Natural killer cell treated with Interleukin-12 subunit alpha and Interleukin-12 subunit beta and Interleukin-15 and Interleukin-18, amount 100 ng/mL, for 72 hours (primary cell): ENCODE measurements around the gene WFDC13. TPM values are rescaled to one million over a fixed set of nuclear protein-coding genes. Genes with fewer than 3 reads are reported as not detected.
"Not testable (repeated sequence)": the region's sequence is repeated elsewhere in the genome, so short reads cannot be mapped to it uniquely, and the experiment has no call there.

Experiments used
- ATAC-seq, 2 donors: fragments of 150-1000 bp; cut with Tn5 transposase in 1 of 2; sonication (Bioruptor Pico), chemical (Tn5 transposase) in 1 of 2; 2 replicates each; pipeline ENCODE4 v1.10.0; 2021
- DNase-seq: peaks from one replicate; pipeline ENCODE4 v3.0.0; 2022; ENCODE audit warnings: low spot score
- H3K27ac Mint-ChIP-seq, 2 donors: 1 replicate in 1 of 2; 2 replicates in 1 of 2; pipeline ENCODE4 v1.8.0; 2022; ENCODE audit warnings: mixed read lengths in 2 of 2, mild to moderate bottlenecking in 1 of 2, moderate library complexity in 1 of 2
- H3K27me3 Mint-ChIP-seq, 2 donors: 1 replicate in 1 of 2; 2 replicates in 1 of 2; pipeline ENCODE4 v1.8.0; 2022; ENCODE audit warnings: mixed read lengths in 2 of 2
- H3K36me3 Mint-ChIP-seq: one replicate; pipeline ENCODE4 v1.8.0; 2022; ENCODE audit warnings: mixed read lengths
- H3K4me1 Mint-ChIP-seq, 2 donors: 1 replicate in 1 of 2; 2 replicates in 1 of 2; pipeline ENCODE4 v1.8.0; 2022; ENCODE audit warnings: low read depth in 2 of 2, mixed read lengths in 2 of 2, mild to moderate bottlenecking in 1 of 2
- H3K4me3 Mint-ChIP-seq: one replicate; pipeline ENCODE4 v1.8.0; 2022; ENCODE audit warnings: mixed read lengths
- H3K9me3 Mint-ChIP-seq: 2 replicates; pipeline ENCODE4 v1.8.0; 2022; ENCODE audit warnings: mixed read lengths
- total RNA-seq, 2 donors: library from RNA; stranded (reverse); gene quantifications; one replicate each; pipeline ENCODE4 v1.2.3, GENCODE V29; 2022

WFDC13 gene, protein sequence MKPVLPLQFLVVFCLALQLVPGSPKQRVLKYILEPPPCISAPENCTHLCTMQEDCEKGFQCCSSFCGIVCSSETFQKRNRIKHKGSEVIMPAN
- total RNA-seq = not detected

DNA sequence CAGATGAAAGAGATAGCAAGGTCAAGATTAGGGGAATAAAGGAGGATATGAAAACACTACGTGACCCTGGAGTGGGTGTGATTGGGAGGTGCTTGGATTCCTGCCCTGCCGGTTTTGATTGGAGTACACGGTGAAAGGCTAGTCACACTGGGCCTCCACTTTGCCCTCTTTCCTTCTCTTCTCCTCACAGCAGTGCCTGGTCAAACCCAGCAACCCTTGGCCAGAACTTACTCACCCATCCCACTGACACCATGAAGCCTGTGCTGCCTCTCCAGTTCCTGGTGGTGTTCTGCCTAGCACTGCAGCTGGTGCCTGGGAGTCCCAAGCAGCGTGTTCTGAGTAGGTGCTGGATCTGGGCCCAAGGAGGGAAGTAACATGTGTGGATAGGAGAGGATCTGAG lies at the start of gene WFDC13:
TSS of gene WFDC13 (plus strand) at position 166 of the 400 bp plus-strand sequence. CDS start at position 252, 86 bp downstream.
- ATAC-seq (no peak), DNase-seq (no peak)

DNA sequence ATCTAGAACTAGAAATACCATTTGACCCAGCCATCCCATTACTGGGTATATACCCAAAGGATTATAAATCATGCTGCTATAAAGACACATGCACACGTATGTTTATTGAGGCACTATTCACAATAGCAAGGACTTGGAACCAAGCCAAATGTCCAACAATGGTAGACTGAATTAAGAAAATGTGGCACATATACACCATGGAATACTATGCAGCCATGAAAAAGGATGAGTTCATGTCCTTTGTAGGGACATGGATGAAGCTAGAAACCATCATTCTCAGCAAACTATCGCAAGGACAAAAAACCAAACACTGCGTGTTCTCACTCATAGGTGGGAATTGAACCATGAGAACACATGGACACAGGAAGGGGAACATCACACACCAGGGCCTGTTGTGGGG lies 44.8 kb upstream of the WFDC13 start:
- DNase-seq, H3K27ac Mint-ChIP-seq, ATAC-seq, H3K4me3 Mint-ChIP-seq, H3K36me3 Mint-ChIP-seq, H3K4me1 Mint-ChIP-seq, H3K9me3 Mint-ChIP-seq: not testable (repeated sequence)
- peaks cover 15 to 24% of the 10 kb centered on the region in 2 donors for H3K27me3 Mint-ChIP-seq

More for the DNA sequence above, at the start of gene WFDC13:
- Mint-ChIP-seq H3K27me3 (peaks cover 26 to 27% of the 10 kb centered on the region in 2 donors), H3K4me3 (no peak within 1 kb of the TSS), H3K36me3 (no peaks in the 10 kb centered on the region), H3K4me1 (no peaks in the 10 kb centered on the region), H3K27ac (no peak within 1 kb of the TSS), H3K9me3 (no peaks in the 10 kb centered on the region)

DNA sequence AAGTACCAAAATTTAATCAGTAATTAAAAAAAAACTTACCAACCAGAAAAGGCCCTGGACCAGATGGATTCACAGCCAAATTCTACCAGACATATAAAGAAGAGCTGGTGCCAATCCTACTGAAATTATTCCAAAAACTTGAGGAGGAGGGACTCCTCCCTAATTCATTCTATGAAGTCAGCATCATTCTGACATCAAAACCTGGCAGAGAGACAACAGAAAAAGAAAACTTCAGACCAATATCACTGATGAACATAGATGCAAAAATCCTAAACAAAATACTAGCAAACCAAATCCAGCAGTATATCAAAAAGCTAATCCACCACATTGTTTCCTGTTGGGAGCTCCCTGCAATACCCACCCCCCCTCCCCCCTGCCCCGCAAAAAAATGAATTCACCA lies 31.7 kb upstream of the WFDC13 start, which contains the start of gene WFDC11:
TSS of gene WFDC11 (minus strand) at position 101 of the 400 bp plus-strand sequence. CDS start 19,639 bp downstream, outside the sequence.
- H3K9me3 Mint-ChIP-seq = no peaks in the 10 kb centered on the region
- H3K36me3 Mint-ChIP-seq = peaks cover 1% of the 10 kb centered on the region
- no peak within 1 kb of the TSS for H3K27ac Mint-ChIP-seq
- no peak for DNase-seq
- peaks cover 20 to 54% of the 10 kb centered on the region in 2 donors for H3K27me3 Mint-ChIP-seq
- H3K4me1 Mint-ChIP-seq = no peaks in the 10 kb centered on the region
- H3K4me3 Mint-ChIP-seq = no peak within 1 kb of the TSS
- no peak for ATAC-seq

DNA sequence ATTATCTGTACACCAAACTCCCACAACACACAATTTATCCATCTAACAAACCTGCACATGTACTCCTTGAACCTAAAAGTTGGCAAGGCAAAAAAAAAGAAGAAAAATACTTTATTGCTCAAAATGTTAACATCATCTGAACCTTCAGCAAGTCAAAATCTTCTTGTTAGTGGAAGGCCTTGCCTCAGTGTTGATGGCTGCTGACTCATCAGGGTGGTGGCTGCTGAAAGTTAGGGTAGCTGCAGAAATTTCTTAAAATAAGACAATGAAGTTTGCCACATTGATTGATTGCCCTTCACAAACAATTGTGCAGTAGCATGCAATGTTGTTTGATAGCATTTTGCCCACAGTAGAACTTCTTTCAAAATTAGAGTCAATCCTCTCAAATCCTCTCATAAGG lies 29.1 kb upstream of the WFDC13 start:
- Mint-ChIP-seq H3K27me3 (peaks cover 21 to 64% of the 10 kb centered on the region in 2 donors), H3K4me1 (no peaks in the 10 kb centered on the region), H3K4me3 (no peak overlapping the region), H3K9me3 (no peaks in the 10 kb centered on the region), H3K36me3 (no peaks in the 10 kb centered on the region), H3K27ac (no peak overlapping the region)
- ATAC-seq (no peak), DNase-seq (no peak)

DNA sequence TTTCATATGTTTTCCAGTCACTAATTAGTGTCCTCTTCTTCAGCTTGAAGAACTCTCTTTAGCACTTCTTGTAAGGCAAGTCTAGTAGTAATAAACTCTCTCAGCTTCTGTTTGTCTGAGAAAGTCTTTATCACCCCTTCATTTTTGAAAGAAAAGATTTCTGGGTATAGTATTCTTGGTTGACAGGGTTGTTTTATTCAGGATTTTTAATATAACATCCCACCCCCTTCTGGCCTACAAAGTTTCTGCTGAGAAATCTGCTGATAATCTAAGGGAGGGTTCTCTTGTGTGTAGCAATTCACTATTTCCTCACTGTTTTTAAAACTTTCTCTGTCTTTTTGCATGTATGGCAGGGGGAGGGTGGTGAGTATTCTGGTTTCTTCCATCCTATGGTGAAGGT lies 22.2 kb upstream of the WFDC13 start:
- Mint-ChIP-seq H3K4me3 (no peak overlapping the region), H3K27ac (no peak overlapping the region), H3K9me3 (peaks cover 3% of the 10 kb centered on the region), H3K4me1 (peaks cover 0 to 3% of the 10 kb centered on the region in 2 donors), H3K27me3 (peaks cover 8 to 37% of the 10 kb centered on the region in 2 donors), H3K36me3 (peaks cover 17% of the 10 kb centered on the region)
- DNase-seq = no peak
- no peak for ATAC-seq

DNA sequence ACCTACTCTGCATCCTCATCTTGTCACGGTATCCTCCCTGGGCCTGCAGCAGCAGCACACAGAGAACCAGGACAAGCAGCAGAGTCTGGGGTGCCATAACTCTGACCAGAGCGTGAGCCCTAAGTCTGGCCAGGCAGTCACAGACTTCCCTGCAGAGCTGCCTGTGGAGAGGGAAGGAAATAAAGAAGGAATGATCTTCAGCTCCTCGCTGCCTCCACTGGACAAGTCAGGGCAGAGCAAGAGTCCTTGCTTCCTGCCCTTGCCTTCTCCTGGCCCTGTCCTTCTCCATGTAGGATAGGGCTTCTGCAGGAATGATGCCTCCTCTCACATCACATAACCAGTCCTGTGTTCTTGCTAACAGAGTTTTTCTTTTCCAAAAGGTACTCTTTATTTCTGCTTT lies 15.9 kb upstream of the WFDC13 start:
- peaks cover 12 to 23% of the 10 kb centered on the region in 2 donors for H3K27me3 Mint-ChIP-seq
- H3K4me1 Mint-ChIP-seq = peaks cover 0 to 3% of the 10 kb centered on the region in 2 donors
- peak in 1 of 2 donors; percentile 45 for ATAC-seq
- H3K4me3 Mint-ChIP-seq = no peak overlapping the region
- H3K27ac Mint-ChIP-seq = no peak overlapping the region
- DNase-seq = no peak
- no peaks in the 10 kb centered on the region for H3K36me3 Mint-ChIP-seq
- peaks cover 2% of the 10 kb centered on the region for H3K9me3 Mint-ChIP-seq

DNA sequence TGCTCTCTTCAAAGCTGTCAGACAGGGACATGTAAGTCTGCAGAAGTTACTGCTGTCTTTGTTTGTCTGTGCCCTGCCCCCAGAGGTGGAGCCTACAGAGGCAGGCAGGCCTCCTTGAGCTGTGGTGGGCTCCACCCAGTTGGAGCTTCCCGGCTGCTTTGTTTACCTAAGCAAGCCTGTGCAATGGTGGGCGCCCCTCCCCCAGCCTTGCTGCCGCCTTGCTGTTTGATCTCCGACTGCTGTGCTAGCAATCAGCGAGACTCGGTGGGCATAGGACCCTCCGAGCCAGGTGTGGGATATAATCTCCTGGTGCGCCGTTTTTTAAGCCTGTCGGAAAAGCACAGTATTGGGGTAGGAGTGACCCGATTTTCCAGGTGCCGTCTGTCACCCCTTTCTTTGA lies 8.5 kb upstream of the WFDC13 start:
- not testable (repeated sequence) for H3K4me1 Mint-ChIP-seq, DNase-seq, H3K4me3 Mint-ChIP-seq, H3K9me3 Mint-ChIP-seq, H3K27ac Mint-ChIP-seq, ATAC-seq, H3K36me3 Mint-ChIP-seq
- peaks cover 17 to 39% of the 10 kb centered on the region in 2 donors for H3K27me3 Mint-ChIP-seq

DNA sequence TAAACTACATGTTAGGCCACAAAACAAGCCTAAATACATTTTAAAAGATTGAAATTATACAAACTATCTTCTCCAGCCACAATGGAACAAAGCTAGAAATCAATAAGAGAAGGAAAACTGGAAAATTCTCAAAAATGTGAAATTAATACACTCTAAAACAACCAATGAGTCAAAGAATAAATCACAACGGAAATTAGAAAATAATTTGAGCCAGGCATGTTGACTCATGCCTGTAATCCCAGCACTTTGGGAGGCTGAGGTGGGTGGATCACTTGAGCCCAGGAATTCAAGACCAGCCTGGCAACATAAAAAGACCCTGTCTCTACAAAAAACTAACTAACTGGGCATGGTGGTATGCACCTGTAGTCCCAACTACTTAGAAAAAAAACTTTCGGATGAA lies 6.3 kb upstream of the WFDC13 start:
- no peak for DNase-seq
- peaks cover 2% of the 10 kb centered on the region for H3K9me3 Mint-ChIP-seq
- no peaks in the 10 kb centered on the region for H3K4me1 Mint-ChIP-seq
- H3K27ac Mint-ChIP-seq = no peak overlapping the region
- H3K4me3 Mint-ChIP-seq = no peak overlapping the region
- no peak for ATAC-seq
- no peaks in the 10 kb centered on the region for H3K36me3 Mint-ChIP-seq
- H3K27me3 Mint-ChIP-seq = peaks cover 17 to 36% of the 10 kb centered on the region in 2 donors

DNA sequence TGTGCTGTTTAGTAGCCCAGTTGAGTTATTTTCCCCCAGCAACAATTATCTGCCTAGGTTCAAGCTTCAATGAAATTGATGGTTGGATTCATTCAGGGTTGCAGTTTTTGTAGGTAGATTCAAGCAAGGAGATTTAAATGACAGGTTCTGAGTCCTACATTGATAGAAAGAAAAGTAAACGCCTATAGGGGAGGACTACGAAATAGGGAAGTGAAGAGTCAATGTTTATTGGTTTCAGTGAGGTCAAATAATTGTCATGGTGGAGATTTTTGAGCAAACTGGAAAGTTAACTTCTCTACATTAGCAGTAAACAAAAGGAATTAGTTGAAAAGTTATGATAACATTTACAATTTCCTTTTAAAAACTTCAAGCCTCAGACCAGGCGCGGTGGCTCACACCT lies 734 bp upstream of the WFDC13 start:
- no peaks in the 10 kb centered on the region for H3K9me3 Mint-ChIP-seq
- H3K36me3 Mint-ChIP-seq = no peaks in the 10 kb centered on the region
- ATAC-seq = no peak

DNA sequence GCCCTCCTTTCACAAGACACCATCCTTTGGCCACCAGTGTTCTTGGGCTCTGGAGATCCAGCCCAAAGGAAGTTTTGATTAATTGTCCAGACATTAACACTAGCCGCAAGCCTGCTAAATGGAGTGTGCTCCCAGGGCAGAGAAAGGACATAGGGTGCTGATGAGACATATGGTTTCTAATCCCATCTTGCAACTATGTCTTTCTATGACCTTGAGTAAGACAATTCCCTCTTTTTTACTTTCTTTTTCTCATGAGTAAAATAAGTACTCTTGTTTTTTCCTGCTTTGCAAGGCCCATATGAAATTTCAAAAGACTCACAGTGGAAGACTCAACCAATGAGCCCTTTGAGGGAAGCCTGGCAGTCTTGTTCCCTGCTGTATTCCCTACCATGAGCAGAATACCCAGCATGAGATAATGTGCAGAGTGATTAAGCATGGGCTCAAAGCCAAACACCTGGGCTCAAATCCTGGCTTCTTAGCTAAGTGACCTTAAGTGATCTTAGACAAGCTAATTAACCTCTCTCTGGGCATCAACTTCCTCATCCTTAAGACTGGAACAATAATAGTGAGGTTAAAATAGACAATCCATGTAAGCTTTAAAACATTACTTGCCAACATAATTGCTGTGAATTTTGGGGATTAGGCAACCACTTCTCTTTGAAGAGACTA lies 3.3 kb downstream of the WFDC13 start, which contains the start of gene WFDC10B:
TSS of gene WFDC10B (minus strand) at position 51 of the 669 bp plus-strand sequence. CDS start 19,027 bp downstream, outside the sequence.
- no peaks in the 10 kb centered on the region for H3K36me3 Mint-ChIP-seq
- H3K4me1 Mint-ChIP-seq = no peaks in the 10 kb centered on the region
- H3K27ac Mint-ChIP-seq = no peak within 1 kb of the TSS
- no peaks in the 10 kb centered on the region for H3K9me3 Mint-ChIP-seq
- H3K4me3 Mint-ChIP-seq = no peak within 1 kb of the TSS
- DNase-seq (no peak), ATAC-seq (no peak)
- peaks cover 40 to 44% of the 10 kb centered on the region in 2 donors for H3K27me3 Mint-ChIP-seq

More for the DNA sequence above, 734 bp upstream of the WFDC13 start:
- H3K4me3 Mint-ChIP-seq = no peak overlapping the region
- H3K27ac Mint-ChIP-seq = no peak overlapping the region
- H3K4me1 Mint-ChIP-seq = no peaks in the 10 kb centered on the region
- peaks cover 28 to 29% of the 10 kb centered on the region in 2 donors for H3K27me3 Mint-ChIP-seq
- no peak for DNase-seq

DNA sequence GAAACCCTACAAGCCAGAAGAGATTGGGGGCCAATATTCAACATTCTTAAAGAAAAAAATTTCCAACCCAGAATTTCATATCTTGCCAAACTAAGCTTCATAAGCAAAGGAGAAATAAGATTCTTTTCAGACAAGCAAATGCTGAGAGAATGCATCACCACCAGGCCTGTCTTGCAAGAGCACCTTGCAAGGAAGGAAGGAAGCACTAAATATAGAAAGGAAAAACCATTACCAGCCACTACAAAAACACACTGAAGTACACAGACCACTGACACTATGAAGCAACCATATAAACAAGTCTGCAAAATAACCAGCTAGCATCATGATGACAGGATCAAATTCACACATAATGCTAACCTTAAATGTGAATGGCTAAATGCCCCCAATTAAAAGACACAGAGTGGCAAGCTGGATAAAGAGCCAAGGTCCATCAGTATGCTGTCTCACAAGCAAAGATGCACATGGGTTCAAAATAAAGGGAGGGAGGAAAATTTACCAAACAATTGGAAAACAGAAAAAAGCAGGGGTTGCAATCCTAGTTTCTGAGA lies 14.4 kb downstream of the WFDC13 start:
- H3K4me1 Mint-ChIP-seq, ATAC-seq, H3K9me3 Mint-ChIP-seq, H3K27ac Mint-ChIP-seq, H3K4me3 Mint-ChIP-seq, DNase-seq, H3K36me3 Mint-ChIP-seq: not testable (repeated sequence)
- peaks cover 15 to 52% of the 10 kb centered on the region in 2 donors for H3K27me3 Mint-ChIP-seq

DNA sequence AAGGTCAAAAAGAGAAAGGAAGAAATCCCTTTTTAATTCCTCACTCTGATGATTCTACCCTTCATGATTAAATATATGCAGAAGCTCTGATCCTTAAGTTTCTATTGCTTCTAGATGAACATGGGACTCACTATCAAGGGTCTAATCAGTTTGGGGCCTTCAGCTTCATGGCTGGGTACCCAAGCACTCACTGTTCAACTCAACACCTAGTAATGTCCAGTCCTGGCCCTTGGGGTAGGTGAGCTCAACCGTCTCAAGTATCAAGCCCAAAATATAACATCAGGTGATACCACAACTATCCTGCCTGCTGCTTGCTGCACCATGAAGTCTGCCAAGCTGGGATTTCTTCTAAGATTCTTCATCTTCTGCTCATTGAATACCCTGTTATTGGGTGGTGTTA lies 20.2 kb downstream of the WFDC13 start, which contains the start of gene SPINT4:
TSS of gene SPINT4 (plus strand) at position 301 of the 400 bp plus-strand sequence. CDS start at position 322, 21 bp downstream.
- peaks cover 3 to 4% of the 10 kb centered on the region in 2 donors for H3K4me1 Mint-ChIP-seq
- DNase-seq (no peak), ATAC-seq (no peak)
- H3K27me3 Mint-ChIP-seq = peaks cover 28 to 67% of the 10 kb centered on the region in 2 donors
- no peak within 1 kb of the TSS for H3K4me3 Mint-ChIP-seq
- H3K36me3 Mint-ChIP-seq = peaks cover 2% of the 10 kb centered on the region
- H3K9me3 Mint-ChIP-seq = no peaks in the 10 kb centered on the region
- no peak within 1 kb of the TSS for H3K27ac Mint-ChIP-seq

DNA sequence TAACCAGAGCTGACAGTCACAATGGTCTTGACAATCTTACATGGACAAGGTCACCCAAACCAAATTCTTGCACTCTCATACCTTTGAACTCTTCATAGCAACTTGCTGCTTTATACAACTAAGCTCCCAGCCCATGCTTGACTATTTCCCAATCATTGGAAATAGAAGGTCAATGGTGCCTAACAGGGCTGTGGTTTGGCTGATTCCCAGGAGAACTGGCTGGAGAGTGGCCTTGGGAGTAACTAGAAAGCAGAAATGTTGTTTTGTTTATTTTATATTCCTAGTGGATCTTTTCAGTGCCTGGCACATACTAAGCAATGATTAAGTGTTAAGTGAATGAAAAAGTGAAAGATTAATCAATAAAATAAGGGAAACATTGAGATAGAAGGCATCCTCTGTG lies 23.3 kb downstream of the WFDC13 start:
- Mint-ChIP-seq H3K27ac (no peak overlapping the region), H3K36me3 (no peaks in the 10 kb centered on the region), H3K27me3 (peaks cover 22 to 46% of the 10 kb centered on the region in 2 donors), H3K4me3 (no peak overlapping the region), H3K4me1 (peaks cover 5 to 7% of the 10 kb centered on the region in 2 donors), H3K9me3 (no peaks in the 10 kb centered on the region)
- ATAC-seq (no peak), DNase-seq (no peak)

DNA sequence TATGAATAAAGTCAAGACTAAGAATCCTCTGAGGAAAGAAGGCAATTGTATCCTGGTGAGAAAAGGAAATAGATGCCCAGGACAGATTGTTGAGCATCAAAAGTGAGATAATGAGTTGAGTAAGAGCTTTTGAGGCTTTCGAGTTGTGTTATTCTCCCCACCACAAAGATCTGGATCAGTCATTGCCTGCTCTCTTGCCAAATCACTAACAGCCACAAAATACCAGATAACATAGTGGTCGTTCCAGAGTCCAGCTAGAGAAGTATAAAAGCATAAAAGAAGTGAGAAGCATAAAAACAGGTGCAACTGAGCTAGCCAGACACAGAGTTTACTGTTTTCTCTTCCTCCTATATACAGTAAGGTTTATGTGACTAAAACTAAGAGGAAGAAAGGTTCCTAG lies 25.2 kb downstream of the WFDC13 start:
- H3K9me3 Mint-ChIP-seq = peaks cover 3% of the 10 kb centered on the region
- H3K4me1 Mint-ChIP-seq = peaks cover 5 to 7% of the 10 kb centered on the region in 2 donors
- H3K27me3 Mint-ChIP-seq = peaks cover 25 to 56% of the 10 kb centered on the region in 2 donors
- ATAC-seq = peak; percentile 43 to 77
- H3K27ac Mint-ChIP-seq = no peak overlapping the region
- H3K36me3 Mint-ChIP-seq = peaks cover 9% of the 10 kb centered on the region
- no peak overlapping the region for H3K4me3 Mint-ChIP-seq
- DNase-seq = no peak
